ENCODE results near the gene STAG1.
"Not testable (repeated sequence)": the region's sequence is repeated elsewhere in the genome, so short reads cannot be mapped to it uniquely, and the experiment has no call there.

The STAG1 gene

DNA sequence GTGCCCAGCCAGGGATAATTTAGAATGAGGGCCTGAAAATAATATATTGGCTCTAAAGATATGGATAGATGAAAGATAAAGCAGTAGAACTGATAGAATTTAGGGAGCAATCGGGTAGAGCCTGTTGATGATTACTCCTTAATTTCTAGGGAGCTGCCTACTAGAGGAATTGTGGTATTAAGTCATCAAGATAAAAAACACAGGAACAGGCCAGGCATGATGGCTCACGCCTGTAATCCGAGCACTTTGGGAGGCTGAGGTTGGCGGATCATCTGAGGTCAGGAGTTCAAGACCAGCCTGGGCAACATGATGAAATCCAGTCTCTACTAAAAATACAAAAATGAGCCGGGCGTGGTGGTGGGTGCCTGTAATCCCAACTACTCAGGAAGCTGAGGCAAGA, 371.6 kb downstream of the STAG1 start:
- no peak for DNase-seq

DNA sequence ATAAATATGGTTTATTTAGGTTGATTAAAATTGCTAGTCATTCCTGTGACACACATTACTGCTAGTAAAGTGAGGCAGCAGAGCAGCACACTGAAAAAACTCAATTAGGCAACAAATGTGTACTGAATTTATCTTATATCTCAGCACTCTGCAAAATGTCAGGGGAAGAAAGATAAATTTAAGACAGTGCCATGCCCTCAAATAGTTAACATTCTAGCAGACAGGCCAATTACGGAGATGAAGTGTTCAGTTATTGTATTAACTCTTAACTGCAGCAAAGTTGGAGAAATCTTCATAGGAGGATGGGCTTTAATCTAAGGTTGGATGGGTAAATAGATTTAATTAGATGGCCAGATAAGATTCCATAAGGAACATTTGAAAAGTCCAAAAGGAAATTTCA, 374.2 kb downstream of the STAG1 start:
- no peak for DNase-seq

DNA sequence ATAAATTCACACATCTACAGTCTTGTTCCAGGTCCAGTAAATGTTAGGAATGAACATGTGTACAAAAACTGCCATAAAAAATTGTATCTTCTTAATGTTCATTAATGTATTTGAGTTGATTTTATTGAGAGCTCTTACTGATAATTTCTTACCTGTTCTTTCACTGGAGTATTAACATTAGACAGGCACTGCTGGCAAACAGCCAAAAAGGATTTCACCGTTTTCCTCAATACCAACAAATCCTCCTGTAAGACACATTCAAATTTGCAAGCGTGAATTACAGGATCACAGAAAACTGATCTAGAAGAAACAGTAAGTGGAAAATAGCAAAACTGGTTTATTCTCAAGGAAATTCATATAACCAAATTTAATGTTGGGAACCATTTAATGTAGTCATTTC, 374.7 kb downstream of the STAG1 start:
- no peak for DNase-seq

DNA sequence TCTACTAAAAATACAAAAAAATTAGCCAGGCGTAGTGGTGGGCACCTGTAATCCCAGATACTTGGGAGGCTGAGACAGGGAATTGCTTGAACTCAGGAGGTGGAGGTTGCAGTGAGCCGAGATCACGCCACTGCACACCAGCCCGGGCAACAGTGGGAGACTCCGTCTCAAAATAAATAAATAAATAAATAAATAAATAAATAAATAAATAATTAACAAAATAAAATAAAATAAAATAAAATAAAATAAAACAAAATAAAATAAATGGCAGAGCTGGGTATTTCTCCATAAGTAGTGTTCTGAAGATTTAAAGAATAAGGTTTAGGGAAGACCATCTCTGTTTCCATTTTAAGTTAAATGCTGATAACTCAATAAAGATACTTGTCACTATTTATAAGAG, 376.4 kb downstream of the STAG1 start:
- DNase-seq = not testable (repeated sequence)

DNA sequence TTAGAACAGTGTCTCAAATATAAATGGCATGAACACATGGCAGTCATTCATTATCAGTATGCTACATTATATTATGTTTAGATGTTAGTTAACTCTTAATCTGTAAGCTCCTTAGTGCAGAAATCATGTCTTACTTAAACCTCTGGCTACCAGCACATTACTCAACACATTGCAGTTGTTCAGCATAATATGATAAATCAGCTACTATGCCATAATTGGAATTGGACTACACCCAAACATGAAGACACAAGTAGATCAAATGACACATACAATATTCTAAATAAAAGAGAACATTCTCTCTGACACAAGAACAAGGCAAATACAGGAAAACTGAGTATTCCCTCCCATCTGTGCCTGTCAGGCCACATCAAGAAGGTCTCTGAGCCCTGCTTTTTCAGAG, 385.9 kb downstream of the STAG1 start:
- no peak for DNase-seq

DNA sequence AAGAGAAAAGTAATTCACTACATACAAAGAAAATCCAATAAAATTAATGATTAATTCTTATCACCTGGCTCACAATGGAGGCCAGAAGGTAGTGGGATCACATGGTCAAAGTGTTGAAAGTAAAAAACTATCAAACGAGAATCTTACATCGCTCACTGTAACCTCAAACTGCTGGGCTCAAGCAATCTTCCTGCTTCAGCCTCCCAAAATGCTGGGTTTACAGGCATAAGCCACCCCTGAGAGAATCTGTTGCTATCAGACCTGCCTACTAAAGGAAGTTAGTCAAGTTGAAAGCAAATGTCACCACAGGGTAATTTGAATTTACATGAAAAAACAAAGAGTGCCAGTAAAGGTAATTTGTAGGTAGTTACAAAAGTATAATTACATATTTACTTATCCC, 398.7 kb downstream of the STAG1 start:
- DNase-seq = peak; percentile 64

DNA sequence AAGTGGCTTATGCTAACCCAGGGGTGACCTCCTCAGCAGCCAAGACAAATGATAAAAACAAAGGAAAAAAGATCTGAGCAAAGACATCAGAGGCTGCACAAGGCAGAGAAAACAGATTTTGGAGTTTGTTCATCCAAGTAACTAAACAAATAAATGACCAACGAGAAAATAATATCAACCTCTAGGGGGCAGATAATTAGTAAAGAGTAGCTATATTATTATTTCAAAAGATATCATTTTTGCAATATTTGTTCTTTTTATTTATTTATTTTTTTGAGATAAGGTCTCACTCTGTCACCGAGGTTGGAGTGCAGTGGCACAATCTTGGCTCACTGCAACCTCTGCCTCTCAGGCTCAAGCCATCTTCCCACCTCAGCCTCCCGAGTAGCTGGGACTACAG, 400.3 kb downstream of the STAG1 start:
- DNase-seq = no peak

DNA sequence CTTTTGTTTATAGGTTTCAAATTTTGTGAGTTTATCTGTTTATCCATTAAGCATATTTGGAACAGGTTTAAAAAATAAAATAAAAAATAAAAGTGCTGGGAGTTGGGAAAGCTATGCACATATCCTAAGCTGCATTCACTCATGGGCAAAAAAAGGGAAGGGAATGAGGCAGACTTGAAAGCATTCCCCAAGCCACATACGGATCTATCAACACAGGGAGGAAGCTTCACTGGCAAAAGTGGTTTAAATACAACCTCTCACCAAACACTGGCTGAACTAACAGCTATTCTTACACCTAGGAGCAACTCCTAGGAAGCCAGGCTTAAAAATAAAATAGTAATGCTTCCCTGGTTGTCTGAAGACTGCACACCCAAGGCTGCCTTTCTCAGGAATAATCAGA, 400.8 kb downstream of the STAG1 start:
- DNase-seq = no peak

DNA sequence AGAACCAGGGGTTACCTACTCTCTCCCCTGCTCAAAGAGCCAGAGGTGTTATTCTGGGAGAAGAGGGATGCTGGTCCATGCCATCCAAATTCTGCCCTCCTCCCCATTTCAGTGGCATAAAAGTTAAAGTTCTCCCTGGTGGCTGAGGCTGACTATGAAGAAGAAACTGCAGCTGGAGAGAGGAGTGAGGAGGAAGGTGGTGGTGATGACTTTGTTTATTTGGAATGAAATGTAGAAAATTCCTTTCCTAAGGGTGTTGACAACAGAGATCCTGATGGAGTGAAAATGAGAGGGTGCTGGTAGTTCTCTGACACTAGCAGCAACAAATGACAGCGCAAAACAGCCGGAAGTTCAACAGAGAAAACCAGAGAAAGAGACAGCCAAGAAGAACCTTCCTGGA, 401.6 kb downstream of the STAG1 start:
- DNase-seq = no peak

DNA sequence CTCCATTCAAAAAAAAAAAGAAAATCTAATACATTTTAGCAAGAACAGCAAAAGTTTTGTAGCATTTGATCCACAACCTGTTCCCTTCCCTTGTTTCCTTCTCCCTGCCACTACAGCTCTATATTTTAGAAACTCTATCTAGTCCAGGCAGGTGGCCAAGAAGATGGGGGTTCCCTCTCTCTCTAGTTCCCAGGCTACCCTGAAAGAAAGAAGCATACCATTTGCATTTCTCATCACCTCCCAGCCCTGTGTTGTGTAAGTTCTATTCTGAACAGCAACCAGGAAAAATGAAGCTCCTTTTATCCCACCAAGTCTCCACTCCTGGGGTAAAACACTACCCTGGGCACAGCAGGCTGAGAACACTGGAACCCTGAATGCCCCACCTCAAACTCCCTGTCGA, 402.0 kb downstream of the STAG1 start:
- no peak for DNase-seq

DNA sequence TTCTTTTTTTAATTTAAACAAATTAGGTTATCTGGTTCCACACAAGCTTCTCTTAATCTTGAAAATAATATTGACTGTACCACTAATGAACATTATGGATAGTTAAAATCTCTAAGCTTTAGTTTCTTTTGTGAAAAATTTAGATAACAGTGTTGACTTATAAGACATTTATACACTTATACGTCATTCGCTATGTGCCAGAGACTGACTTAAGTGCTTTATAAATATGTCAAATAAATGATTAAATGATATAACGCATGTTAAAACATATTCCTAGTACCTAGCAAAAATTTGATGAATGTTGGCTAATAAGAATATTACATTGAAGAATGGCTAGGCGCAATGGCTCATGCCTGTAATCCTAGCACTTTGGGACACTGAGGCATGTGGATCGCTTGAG, 405.7 kb downstream of the STAG1 start:
- DNase-seq = no peak

DNA sequence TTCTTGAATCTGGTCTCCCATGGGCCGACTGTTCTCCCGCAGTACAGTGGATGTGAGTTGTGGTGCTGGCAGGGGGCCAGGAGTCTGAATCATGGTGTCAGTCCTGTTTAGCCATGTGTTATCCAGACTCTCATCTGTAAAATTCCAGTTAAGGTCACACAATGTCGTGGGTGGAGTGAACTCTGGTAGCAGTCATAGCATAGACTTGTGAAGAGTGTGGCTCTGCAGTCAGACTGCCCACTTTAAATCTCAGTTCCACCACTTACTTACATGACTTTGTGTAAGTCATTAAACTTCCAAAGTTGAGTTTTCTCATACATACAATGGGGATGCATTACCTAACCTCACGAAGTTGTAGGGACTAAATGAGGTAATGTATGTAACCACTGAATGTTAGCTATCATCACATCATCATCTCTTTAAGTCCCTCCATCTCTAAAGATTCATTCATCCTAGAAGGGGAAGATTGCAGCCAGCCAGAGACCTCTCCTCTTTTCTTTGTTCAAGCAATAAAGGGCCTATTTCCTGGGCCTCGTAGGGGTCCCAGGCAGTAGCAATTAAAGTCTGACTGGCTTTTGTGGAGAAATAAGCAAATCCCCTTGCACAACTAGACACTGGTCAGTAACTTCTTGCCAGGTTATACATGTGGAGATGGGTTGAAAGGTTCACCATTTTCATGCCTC, 408.2 kb downstream of the STAG1 start:
- DNase-seq = no peak

DNA sequence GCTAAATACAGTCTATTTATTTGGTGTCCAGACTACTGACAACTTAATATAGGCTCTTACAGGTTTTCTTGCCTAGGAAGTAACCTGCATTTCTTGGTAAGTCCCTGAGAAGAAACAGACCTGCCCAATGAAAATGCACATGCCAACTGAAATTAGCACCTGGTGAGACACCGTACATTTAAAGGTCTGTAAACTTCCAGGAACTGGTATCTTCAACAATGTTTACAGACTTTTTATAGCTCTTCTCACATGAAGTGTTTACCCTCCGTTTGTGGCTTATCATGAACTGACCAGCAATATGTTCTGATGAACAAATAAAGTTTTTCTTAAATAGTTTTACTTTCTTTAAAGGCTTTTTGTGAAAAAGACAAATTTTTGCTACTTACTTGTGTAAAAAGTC, 408.7 kb downstream of the STAG1 start:
- no peak for DNase-seq

DNA sequence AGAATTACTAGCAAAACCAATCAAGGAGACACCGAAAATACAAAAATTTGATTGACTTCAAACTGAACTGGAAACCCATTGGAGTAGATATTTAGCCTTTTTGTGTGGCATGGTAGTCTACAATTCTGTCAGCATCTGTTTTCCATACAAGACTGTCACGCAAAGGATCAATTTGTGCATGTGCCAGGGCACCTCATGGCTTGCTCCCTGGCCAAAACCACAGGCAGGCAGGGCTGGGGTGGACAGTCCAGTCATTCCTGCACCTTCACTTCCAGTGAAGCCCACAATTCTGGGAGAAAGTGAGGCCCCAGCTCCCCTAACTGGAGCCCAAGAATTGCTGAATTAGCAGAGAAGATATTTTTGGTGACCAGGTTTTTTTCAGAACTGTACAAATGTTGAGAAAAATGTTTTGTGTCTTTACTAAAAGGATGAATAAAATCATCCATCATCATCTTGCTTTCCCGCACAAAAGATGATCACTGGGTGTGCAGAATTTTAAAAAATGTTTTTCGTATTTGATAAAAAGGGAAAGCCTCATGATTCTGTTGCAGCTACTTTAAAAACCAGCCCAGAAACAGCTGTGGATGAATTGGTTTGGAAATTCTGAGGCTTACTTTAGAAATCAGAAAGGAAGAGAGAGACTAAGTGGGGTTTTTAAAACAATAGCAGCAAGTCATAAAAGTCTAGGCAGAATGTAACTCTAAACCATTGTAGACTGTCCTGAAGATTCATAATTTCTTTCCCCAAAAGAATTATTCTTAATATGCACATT, 415.7 kb downstream of the STAG1 start:
- DNase-seq = no peak

DNA sequence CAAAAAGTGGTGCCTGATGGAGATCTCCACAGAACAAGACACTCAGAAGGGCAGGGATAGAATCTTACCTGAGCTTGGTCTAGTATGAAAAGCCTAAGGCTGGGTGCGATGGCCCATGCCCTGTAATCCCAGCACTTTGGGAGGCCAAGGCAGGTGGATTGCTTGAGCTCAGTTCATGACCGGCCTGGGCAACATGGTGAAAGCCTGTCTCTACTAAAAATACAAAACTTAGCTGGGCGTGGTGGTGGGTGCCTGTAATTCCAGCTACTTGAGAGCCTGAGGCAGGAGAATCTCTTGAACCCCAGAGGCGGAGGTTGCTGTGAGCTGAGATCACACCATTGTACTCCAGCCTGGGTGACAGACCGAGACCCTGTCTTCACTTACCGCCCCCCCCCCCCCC, 417.5 kb downstream of the STAG1 start:
- not testable (repeated sequence) for DNase-seq

DNA sequence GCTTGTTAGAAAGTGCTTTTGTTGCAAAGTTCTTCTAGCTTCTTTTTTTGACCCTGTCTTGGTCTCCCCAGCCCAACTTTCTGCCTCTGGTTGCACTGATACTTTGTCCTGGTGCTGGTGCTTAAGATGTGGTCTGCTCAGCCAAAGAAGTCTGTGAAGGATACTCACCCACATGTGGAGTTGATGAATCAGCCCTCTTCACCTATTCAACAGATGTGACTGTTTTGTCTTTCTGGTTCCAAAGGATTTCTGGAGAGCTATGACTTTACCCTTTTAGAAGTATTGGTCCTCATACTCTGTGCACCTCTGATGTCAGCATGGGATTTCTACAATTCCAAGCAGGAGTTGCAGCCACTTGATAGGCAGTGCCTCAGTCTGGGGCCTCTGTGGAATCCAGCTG, 418.0 kb downstream of the STAG1 start:
- DNase-seq = no peak

DNA sequence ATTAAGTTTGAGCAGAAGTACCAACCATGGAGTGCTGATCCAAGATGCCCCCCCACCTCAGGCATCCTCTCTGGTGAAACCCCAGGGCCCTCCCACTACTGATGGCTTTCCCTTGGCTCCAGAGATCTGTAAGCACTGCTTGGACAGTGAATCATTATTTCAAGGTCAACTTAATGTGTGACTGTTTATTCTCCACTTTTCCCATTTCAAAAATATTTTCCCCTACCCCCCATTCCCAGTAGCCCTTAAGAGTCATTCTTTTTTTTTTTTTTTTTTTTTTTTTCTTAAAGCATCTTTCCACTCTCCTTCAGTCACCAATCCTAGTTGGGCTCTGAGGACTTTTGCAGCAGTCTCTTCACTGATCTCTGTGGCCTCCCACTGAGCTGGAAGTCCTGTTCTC, 419.4 kb downstream of the STAG1 start:
- DNase-seq = no peak

DNA sequence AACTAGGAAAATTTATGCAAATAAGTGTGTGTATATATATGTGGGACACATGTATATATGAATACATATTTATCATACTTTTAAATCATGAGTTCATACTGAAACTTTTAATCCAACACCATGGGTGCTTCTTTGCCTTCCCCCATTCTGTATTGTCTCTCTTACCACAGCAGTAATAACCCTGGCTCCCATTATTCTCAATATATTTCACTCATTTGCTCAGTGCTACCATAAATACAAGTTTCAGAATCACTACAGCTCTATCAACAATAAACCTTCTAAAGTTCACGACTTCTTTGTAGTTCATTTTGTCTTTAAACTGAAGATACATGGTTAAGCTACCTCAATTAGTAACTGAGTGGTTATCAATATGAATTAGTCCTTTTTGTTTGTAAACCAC, 419.9 kb downstream of the STAG1 start:
- DNase-seq = no peak

DNA sequence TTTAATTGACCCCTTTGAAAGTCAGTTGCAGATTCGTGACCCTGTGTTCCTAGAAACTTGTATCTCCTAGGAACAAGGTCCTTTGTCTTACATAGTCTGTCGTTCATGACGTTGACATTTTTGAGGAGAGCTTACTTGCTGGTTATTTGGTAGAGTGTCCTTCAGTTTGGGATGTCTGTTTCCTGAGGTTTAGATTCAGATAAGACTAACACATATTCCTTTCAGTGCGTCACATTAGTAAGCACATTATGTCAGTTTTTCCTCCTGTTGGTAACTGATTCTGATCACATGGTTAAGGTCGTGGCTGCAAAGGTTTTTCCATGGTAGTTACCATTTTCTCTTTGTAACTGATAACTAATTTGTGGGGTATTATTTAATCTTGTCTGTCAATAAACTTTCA, 421.3 kb downstream of the STAG1 start:
- no peak for DNase-seq

DNA sequence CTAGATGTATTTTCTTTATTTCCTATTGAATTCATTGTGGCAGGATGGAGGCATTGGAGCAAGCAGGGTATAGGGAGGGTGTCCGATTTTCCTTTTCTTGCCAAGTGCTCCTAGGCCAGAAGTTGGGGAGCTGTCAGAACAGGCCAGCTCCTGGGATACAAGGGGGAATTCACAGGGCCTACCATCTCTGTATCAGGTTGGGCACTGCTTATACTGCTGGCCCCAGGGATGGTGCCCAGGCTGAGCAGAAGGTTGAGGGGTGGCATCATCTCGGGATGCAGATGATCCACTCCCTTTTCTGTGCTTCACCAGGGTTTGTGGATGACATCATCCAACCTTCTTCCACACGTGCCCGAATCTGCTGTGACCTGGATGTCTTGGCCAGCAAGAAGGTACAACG, 422.6 kb downstream of the STAG1 start:
- no peak for DNase-seq

DNA sequence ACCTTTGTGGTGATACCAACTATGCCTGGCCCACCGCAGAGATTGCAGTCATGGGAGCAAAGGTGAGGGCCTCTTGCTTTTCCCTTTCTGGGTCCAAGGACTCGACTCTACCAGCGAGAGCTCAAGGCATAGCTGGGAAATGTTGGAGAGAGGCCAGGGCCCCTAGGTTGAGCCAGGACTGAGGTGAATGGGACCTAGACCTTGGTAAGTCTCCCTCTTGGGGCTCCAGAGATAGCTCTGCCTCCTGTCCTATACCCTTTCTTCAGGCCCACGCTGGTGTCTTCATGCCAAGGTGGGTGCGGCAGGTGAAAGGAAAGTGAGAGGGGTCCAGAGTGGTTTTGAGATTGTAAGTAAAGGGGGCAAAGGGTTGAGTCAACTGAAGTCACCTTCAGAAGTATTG, 424.5 kb downstream of the STAG1 start:
- no peak for DNase-seq

DNA sequence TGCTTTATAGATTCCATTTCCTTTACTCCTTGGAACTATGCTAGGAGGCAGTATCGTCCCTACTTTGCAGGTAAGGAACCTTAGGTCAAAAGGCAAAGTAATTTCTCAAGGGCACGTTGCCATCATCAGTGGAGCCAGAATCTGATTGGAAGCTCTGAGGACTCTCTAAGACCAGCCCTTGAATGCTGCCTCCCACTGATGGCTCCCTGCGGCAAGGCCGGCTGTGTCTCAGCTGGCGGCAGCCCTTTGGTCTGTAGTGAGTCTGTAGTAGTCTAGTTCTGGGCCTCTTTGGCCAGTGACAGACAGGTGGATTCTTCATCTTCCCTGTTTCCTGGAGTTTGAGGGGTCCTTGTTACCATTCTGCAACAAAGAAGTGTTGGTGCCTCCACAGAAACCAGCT, 425.9 kb downstream of the STAG1 start:
- DNase-seq = no peak

DNA sequence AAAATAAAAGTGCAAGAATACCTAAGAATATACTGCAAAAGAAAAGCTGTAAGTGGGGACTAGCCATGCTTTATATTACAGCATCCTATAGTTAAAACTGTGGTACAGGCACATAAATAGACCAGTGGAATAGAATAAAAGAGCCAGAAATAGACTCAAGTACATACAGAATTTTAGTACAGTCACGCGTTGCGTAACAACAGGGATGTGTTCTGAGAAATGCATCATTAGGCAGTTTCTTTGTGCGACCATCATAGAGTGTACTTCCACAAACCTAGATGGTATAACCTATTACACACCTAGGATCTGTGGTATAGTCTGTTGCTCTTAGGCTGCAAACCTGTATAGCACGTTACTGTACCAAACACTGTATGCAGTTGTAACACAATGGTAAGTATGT, 440.2 kb downstream of the STAG1 start:
- no peak for DNase-seq

DNA sequence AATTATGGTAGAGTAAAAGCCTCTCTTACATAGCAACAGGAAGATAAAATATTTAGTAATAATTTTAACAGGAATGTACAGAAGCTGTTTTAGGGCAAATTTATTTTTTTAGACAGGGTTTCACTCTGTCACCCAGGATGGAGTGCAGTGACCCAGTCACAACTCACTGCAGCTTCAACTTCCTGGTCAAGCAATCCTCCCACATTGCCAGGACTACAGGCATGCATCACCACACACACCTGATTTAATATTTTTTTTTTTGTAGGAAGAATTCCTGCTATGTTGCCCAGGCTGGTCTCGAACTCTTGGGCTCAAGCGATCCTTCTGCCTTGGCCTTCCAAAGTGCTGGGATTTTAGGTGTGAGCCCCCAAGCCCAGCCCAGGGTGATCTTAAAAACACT, 440.9 kb downstream of the STAG1 start:
- no peak for DNase-seq

DNA sequence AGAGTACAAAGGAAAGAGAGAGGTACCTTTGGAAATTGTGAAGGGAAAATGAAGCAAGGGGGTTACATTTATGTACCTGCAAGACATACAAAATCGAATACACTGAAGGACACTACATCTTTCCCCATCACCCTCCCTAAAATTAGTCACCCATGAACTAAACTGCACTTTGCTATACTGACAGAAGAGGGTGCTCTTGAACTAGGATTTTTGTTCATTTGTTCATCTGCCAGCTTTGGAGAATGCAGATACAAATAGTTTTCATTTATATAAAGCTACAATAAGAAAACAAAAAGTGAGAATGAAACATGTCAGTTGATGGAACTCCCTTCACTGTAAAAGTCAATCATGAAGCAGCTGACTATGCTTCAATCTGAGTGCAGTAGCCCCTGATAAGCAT, 446.3 kb downstream of the STAG1 start:
- DNase-seq = peak; percentile 35

Data from NCI-H526 treated with DMSO at 0.1 percent for 48 hours (cell line).